ENCODE measurements around the gene DDX27. TPM values are rescaled to one million over a fixed set of nuclear protein-coding genes. Genes with fewer than 3 reads are reported as not detected.

Gene DDX27
- total RNA-seq, 2 experiments from 2014 or later = 40.6 to 41.2 TPM

GRCh38 chr20:49231471-49231870 is 12.3 kb downstream of the DDX27 start:
- H3K9me3 Mint-ChIP-seq = no peaks in the 10 kb centered on the region
- H3K4me1 Mint-ChIP-seq (ENCODE audit: low read depth) = no peaks in the 10 kb centered on the region
- intact Hi-C loops (cut with micrococcal nuclease) = no loop called here
- peaks cover 31% of the 10 kb centered on the region for H3K36me3 Mint-ChIP-seq (ENCODE audit: low read depth)
- CTCF ChIA-PET = interaction anchor here (0.5 kb wide), 1 partner anchor 75 kb away, joined by 3 read pairs; no protein-coding TSS in a partner anchor
- no peaks in the 10 kb centered on the region for H3K27me3 Mint-ChIP-seq (ENCODE audit: low read depth)
- H3K4me3 Mint-ChIP-seq = no peak overlapping the region
- no peak for DNase-seq
- no peak overlapping the region for H3K27ac Mint-ChIP-seq

DNA sequence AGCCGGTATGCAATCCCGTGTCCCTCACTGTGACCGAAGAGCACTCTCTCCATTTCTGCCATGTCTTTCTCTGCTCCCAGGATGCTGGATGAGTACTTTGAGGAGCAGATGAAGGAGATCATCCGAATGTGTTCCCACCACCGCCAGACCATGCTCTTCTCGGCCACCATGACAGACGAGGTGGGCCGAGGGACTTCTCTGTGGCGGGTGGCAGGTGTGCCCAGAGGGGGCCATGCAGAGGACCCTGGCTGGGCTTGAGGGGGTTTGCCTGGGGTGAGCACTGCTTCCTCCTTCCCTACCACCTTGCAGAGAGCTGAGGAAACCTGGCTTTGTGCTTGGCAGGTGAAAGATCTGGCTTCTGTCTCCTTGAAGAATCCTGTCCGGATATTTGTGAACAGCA is 14.0 kb downstream of the DDX27 start:
- intact Hi-C loops (cut with micrococcal nuclease) = no loop called here
- DNase-seq = no peak
- CTCF ChIA-PET = interaction anchor here (0.6 kb wide), 1 partner anchor 22 kb away, joined by 5 read pairs; no protein-coding TSS in a partner anchor
- Mint-ChIP-seq H3K27ac (no peak overlapping the region), H3K27me3 (ENCODE audit: low read depth) (no peaks in the 10 kb centered on the region), H3K9me3 (no peaks in the 10 kb centered on the region), H3K4me1 (ENCODE audit: low read depth) (no peaks in the 10 kb centered on the region), H3K36me3 (ENCODE audit: low read depth) (peaks cover 33% of the 10 kb centered on the region), H3K4me3 (no peak overlapping the region)

- CTCF ChIA-PET = interaction anchor here (0.7 to 1.6 kb wide), 2 partner anchors 11 to 12 kb away, joined by 3 to 4 read pairs; no protein-coding TSS in a partner anchor
- no peaks in the 10 kb centered on the region for H3K4me1 Mint-ChIP-seq (ENCODE audit: low read depth)
- H3K27ac Mint-ChIP-seq = no peak overlapping the region
- no peak overlapping the region for H3K4me3 Mint-ChIP-seq
- DNase-seq = no peak
- peaks cover 25% of the 10 kb centered on the region for H3K36me3 Mint-ChIP-seq (ENCODE audit: low read depth)
- intact Hi-C loops (cut with micrococcal nuclease) = no loop called here
- H3K27me3 Mint-ChIP-seq (ENCODE audit: low read depth) = no peaks in the 10 kb centered on the region
- no peaks in the 10 kb centered on the region for H3K9me3 Mint-ChIP-seq
Observed at GRCh38 chr20:49234831-49235230, 15.6 kb downstream of the DDX27 start.

DNA sequence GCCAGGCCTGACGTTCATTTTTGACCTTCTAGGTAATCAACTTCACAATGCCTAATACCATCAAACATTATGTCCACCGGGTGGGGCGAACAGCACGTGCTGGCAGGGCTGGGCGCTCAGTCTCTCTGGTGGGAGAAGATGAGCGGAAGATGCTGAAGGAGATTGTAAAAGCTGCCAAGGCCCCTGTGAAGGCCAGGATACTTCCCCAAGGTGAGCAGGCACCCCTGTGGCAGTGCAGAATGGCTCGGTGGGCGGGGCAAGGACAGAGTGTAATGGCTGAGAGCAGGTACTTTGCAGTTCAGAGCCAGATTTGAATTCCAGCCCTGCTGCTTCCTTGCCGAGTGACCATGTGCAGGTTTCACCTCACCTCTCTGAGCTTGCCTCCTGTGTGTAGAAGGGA is 17.1 kb downstream of the DDX27 start:
- intact Hi-C loops (cut with micrococcal nuclease) = no loop called here
- no peak overlapping the region for H3K4me3 Mint-ChIP-seq
- CTCF ChIA-PET = no interaction called here
- H3K9me3 Mint-ChIP-seq = no peaks in the 10 kb centered on the region
- no peak overlapping the region for H3K27ac Mint-ChIP-seq
- no peaks in the 10 kb centered on the region for H3K4me1 Mint-ChIP-seq (ENCODE audit: low read depth)
- no peaks in the 10 kb centered on the region for H3K27me3 Mint-ChIP-seq (ENCODE audit: low read depth)
- no peak for DNase-seq
- peaks cover 24% of the 10 kb centered on the region for H3K36me3 Mint-ChIP-seq (ENCODE audit: low read depth)

GRCh38 chr20:49237531-49237930 is 18.3 kb downstream of the DDX27 start:
- Mint-ChIP-seq H3K9me3 (no peaks in the 10 kb centered on the region), H3K27ac (no peak overlapping the region), H3K27me3 (ENCODE audit: low read depth) (no peaks in the 10 kb centered on the region), H3K4me3 (no peak overlapping the region), H3K4me1 (ENCODE audit: low read depth) (no peaks in the 10 kb centered on the region), H3K36me3 (ENCODE audit: low read depth) (peaks cover 22% of the 10 kb centered on the region)
- no peak for DNase-seq
- CTCF ChIA-PET = interaction anchor here (0.6 to 1.3 kb wide), 3 partner anchors 8 to 104 kb away, joined by 3 to 6 read pairs (median 4); no protein-coding TSS in a partner anchor
- intact Hi-C loops (cut with micrococcal nuclease) = no loop called here

- H3K4me3 Mint-ChIP-seq = no peak overlapping the region
Observed at GRCh38 chr20:49245921-49246740, 26.9 kb downstream of the DDX27 start.

GRCh38 chr20:49247169-49247723 is 28.0 kb downstream of the DDX27 start:
- intact Hi-C loops (cut with micrococcal nuclease) = loop anchor here (2.0 kb wide), 1 partner anchor 30 kb away; no protein-coding TSS in a partner anchor
- CTCF ChIA-PET = interaction anchor here (0.7 to 1.7 kb wide), 10 partner anchors 10 to 622 kb away, joined by 3 to 8 read pairs (median 3); no protein-coding TSS in a partner anchor
- Mint-ChIP-seq H3K4me1 (ENCODE audit: low read depth) (peaks cover 4% of the 10 kb centered on the region), H3K27me3 (ENCODE audit: low read depth) (no peaks in the 10 kb centered on the region), H3K9me3 (no peaks in the 10 kb centered on the region), H3K4me3 (no peak overlapping the region), H3K27ac (peak overlapping the region; percentile 64), H3K36me3 (ENCODE audit: low read depth) (peaks cover 34% of the 10 kb centered on the region)
- DNase-seq = no peak

More at GRCh38 chr20:49245921-49246740, 26.9 kb downstream of the DDX27 start:
- H3K4me1 Mint-ChIP-seq (ENCODE audit: low read depth) = peaks cover 4% of the 10 kb centered on the region
- peak overlapping the region; percentile 58 for H3K27ac Mint-ChIP-seq
- no peaks in the 10 kb centered on the region for H3K27me3 Mint-ChIP-seq (ENCODE audit: low read depth)
- H3K36me3 Mint-ChIP-seq (ENCODE audit: low read depth) = peaks cover 29% of the 10 kb centered on the region
- no peaks in the 10 kb centered on the region for H3K9me3 Mint-ChIP-seq
- peak; percentile 48 for DNase-seq
- CTCF ChIA-PET = interaction anchor here (0.5 to 4.3 kb wide), 18 partner anchors 8 to 624 kb away, joined by 3 to 16 read pairs (median 4); no protein-coding TSS in a partner anchor
- intact Hi-C loops (cut with micrococcal nuclease) = loop anchor here (1.0 to 2.0 kb wide), 2 partner anchors 31 to 77 kb away; no protein-coding TSS in a partner anchor

DNA sequence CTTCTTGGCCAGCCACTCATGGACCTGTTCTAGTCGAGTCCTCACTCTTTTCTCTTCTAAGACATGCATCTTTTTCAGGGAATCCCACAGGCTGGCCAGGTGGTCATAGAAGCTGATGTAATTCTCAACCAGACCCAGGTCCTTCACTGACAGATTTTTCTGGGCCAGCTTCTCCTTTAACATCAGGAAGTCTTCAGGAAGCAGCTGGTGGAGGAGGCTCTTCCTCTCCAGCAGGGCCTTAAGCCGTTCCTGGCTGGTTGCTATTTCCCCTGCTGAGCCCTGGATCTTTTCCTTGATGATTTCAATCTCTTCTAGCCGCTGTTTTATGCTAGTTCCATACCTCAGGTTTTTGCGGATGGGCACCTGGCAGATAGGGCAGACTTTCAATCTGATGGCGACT is 28.6 kb downstream of the DDX27 start:
- Mint-ChIP-seq H3K36me3 (ENCODE audit: low read depth) (peaks cover 37% of the 10 kb centered on the region), H3K27me3 (ENCODE audit: low read depth) (no peaks in the 10 kb centered on the region), H3K9me3 (no peaks in the 10 kb centered on the region), H3K27ac (peak overlapping the region; percentile 64), H3K4me1 (ENCODE audit: low read depth) (peaks cover 4% of the 10 kb centered on the region), H3K4me3 (no peak overlapping the region)
- no peak for DNase-seq
- intact Hi-C loops (cut with micrococcal nuclease) = loop anchor here (2.0 kb wide), 1 partner anchor 29 kb away; no protein-coding TSS in a partner anchor
- CTCF ChIA-PET = interaction anchor here (1.1 to 1.4 kb wide), 4 partner anchors 24 to 153 kb away, joined by 3 read pairs; no protein-coding TSS in a partner anchor

DNA sequence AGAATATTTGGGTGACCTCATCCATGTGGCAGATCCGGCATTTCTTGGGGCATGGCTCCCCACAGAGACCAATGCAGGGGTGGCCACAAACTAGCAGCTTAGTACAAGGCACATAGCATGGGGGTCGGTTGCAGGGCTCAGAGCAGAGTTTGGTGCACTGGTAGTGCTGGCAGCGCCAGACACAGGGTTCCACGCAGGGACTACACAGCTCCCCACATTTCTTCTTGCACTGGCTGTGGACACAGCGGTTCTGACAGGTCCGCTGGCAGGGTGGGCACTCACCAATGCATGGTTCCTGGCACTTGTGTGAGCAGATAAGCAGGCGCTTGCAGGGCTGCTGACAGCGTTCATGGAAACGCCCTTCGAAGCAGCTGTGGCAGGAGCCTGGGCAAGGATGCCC is 29.1 kb downstream of the DDX27 start:
- no peak for DNase-seq
- H3K9me3 Mint-ChIP-seq = no peaks in the 10 kb centered on the region
- no peaks in the 10 kb centered on the region for H3K27me3 Mint-ChIP-seq (ENCODE audit: low read depth)
- CTCF ChIA-PET = interaction anchor here (1.1 to 1.4 kb wide), 3 partner anchors 68 to 153 kb away, joined by 3 read pairs; no protein-coding TSS in a partner anchor
- H3K4me1 Mint-ChIP-seq (ENCODE audit: low read depth) = peaks cover 4% of the 10 kb centered on the region
- H3K4me3 Mint-ChIP-seq = no peak overlapping the region
- intact Hi-C loops (cut with micrococcal nuclease) = no loop called here
- H3K36me3 Mint-ChIP-seq (ENCODE audit: low read depth) = peaks cover 41% of the 10 kb centered on the region
- peak overlapping the region; percentile 64 for H3K27ac Mint-ChIP-seq

DNA sequence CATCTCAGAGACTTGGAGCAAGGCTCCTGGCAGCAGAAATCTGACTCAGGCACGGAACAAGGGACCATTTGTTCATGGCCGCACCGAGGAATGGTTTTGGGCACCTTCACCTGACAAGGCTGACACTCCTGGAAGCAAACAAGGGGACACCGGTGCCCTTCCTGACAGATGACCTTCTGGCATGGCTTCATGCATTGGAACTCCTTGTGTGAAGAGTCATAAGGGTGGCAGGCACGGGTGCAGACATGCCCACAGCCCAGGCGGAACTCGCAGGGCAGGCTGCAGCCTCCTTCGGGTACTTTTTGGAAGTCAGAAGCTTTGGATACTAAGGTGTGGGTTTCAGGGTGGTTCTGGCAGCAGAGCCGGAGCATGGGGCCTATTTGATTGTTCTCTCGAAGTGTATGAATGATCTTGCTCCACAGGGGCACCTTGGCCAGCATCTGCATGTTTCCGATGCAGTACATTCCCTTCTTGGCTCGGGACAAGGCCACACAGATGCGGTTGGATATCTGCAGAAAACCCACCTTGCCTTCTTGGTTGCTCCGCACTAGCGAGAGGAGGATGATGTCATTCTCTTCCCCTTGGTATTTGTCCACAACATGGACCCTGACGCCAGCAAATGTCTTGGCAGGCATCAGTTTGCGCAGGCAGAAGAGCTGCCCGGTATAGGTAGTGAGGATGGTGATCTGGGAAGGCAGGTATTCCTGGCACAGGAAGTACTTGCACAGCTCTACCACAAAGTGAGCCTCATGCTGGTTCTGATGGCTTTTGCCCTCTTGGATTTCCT is 29.9 kb downstream of the DDX27 start:
- Mint-ChIP-seq H3K4me3 (no peak overlapping the region), H3K36me3 (ENCODE audit: low read depth) (peaks cover 43% of the 10 kb centered on the region), H3K9me3 (no peaks in the 10 kb centered on the region), H3K4me1 (ENCODE audit: low read depth) (peaks cover 4% of the 10 kb centered on the region), H3K27me3 (ENCODE audit: low read depth) (no peaks in the 10 kb centered on the region), H3K27ac (peak overlapping the region; percentile 38)
- DNase-seq = no peak
- CTCF ChIA-PET = interaction anchor here (1.0 to 1.4 kb wide), 2 partner anchors 116 to 154 kb away, joined by 3 read pairs; no protein-coding TSS in a partner anchor
- intact Hi-C loops (cut with micrococcal nuclease) = no loop called here

DNA sequence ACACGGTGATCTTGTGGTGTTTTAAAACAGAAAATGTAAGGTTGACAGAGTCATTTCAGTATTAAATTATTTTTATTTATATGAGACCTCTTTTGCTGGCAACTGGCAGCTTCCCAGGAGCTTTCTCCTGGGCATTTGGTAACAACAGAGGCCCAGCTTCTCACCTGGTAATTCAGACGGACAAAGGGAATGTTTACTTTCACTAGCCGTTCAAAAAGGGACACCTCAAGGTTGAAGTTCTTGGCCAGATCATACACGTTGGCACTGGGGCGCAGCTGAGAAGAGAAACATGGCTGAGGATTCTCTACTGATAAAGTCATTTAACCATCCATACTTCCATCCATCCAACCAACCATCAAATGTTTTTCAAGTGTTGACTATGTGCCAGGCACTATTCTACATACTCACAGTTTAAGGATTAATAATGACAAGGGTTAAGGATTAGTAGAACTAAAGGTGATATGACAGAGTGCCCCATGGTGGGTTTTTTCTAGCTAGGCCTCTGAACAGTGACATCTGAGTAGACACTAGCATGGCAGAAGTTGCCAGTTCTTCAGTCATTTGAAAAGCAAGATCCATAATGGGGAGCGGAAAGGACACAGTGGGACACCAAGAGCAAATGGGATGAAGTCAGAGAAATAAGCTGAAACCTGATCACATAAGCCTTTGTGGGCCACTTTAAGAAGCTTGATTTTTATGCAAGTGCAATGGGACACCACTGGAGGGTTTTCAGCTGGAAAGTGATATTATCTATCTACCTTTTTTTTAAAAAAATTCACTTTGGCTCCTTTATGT is 33.5 kb downstream of the DDX27 start:
- CTCF ChIA-PET = interaction anchor here (0.9 to 3.9 kb wide), 2 partner anchors 8 to 35 kb away, joined by 3 to 16 read pairs; no protein-coding TSS in a partner anchor
- no peaks in the 10 kb centered on the region for H3K9me3 Mint-ChIP-seq

More for the DNA sequence above, 33.5 kb downstream of the DDX27 start:
- intact Hi-C loops (cut with micrococcal nuclease) = no loop called here
- Mint-ChIP-seq H3K27me3 (ENCODE audit: low read depth) (no peaks in the 10 kb centered on the region), H3K4me1 (ENCODE audit: low read depth) (no peaks in the 10 kb centered on the region), H3K27ac (no peak overlapping the region), H3K36me3 (ENCODE audit: low read depth) (peaks cover 63% of the 10 kb centered on the region), H3K4me3 (no peak overlapping the region)
- DNase-seq = no peak
